IMR-90 (cell line): ENCODE measurements around the gene PRTFDC1. TPM values are rescaled to one million over a fixed set of nuclear protein-coding genes. Genes with fewer than 3 reads are reported as not detected.

Source experiments
- ATAC-seq: fragments of 200-7000 bp; cut with Tn5 transposase; 2 replicates; pipeline ENCODE4 v1.9.1; 2020; ENCODE audit warnings: low read depth, mild to moderate bottlenecking, moderate library complexity
- BruUV-seq: library from RNA; stranded (reverse); fragments of 400-500 nt; replicated peaks from 2 replicates; lab custom pipeline; 2021; lab: Mats Ljungman, UMichigan
- CTCF ChIA-PET: fragments of 300-600 bp; formaldehyde crosslinking; extraction: SDS; loops from one replicate; lab custom pipeline; 2021; ENCODE audit warnings: antibody characterized with exemption; lab: Yijun Ruan, JAX
- POLR2A ChIA-PET: fragments of 300-600 bp; sonication (Branson Sonifier 250); formaldehyde crosslinking; loops from one replicate; lab custom pipeline; 2022; ENCODE audit warnings: antibody characterized with exemption; ENCODE audit not compliant: unreplicated experiment; lab: Charles Lee
- DNase-seq: peaks from one replicate; pipeline ENCODE4 v3.0.0; 2013
- H2AFZ ChIP-seq: replicated peaks from 2 replicates; pipeline ENCODE3; 2013; ENCODE audit warnings: low read length, mild to moderate bottlenecking; ENCODE audit not compliant: poor library complexity
- H2AK5ac ChIP-seq: 2 replicates; pipeline ENCODE4 v1.6.1; 2013; ENCODE audit warnings: low read depth, low read length, inconsistent platforms
- H2AK9ac ChIP-seq: replicated peaks from 2 replicates; pipeline ENCODE3; 2013; ENCODE audit warnings: mild to moderate bottlenecking, low read depth, low read length, moderate library complexity; ENCODE audit not compliant: poor library complexity
- H2BK120ac ChIP-seq: 2 replicates; pipeline ENCODE4 v1.6.1; 2013; ENCODE audit warnings: low read depth, low read length, inconsistent platforms
- H2BK15ac ChIP-seq: 3 replicates; pipeline ENCODE4 v1.6.1; 2013; ENCODE audit warnings: low read depth, low read length, inconsistent platforms
- H2BK20ac ChIP-seq: 2 replicates; pipeline ENCODE4 v1.6.1; 2013; ENCODE audit warnings: low read depth, mild to moderate bottlenecking, inconsistent platforms, low read length, moderate library complexity
- H2BK5ac ChIP-seq: 2 replicates; pipeline ENCODE4 v1.6.1; 2013; ENCODE audit warnings: mild to moderate bottlenecking, low read depth, low read length, inconsistent platforms; ENCODE audit not compliant: poor library complexity, severe bottlenecking
- H3K14ac ChIP-seq: replicated peaks from 2 replicates; pipeline ENCODE4 v1.6.1; 2013; ENCODE audit warnings: low read depth, low read length, inconsistent platforms
- H3K18ac ChIP-seq: 2 replicates; pipeline ENCODE4 v1.6.1; 2013; ENCODE audit warnings: low read depth, low read length, control low read depth
- H3K23ac ChIP-seq: 2 replicates; pipeline ENCODE4 v1.6.1; 2013; ENCODE audit warnings: low read depth, low read length, inconsistent platforms
- H3K27ac ChIP-seq: 2 replicates; pipeline ENCODE4 v1.5.1; 2013; ENCODE audit warnings: mild to moderate bottlenecking, control low read depth, low read length; ENCODE audit not compliant: insufficient read depth
- H3K27me3 ChIP-seq: 2 replicates; pipeline ENCODE4 v1.6.1; 2013; ENCODE audit warnings: low read length; ENCODE audit not compliant: control insufficient read depth, insufficient read depth
- H3K36me3 ChIP-seq: 2 replicates; pipeline ENCODE4 v1.6.1; 2013; ENCODE audit warnings: low read length, mixed read lengths; ENCODE audit not compliant: control insufficient read depth, insufficient read depth
- H3K4ac ChIP-seq: 2 replicates; pipeline ENCODE4 v1.6.1; 2013; ENCODE audit warnings: low read depth, low read length, inconsistent platforms
- H3K4me1 ChIP-seq: 2 replicates; pipeline ENCODE4 v1.6.1; 2013; ENCODE audit warnings: low read length, mixed read lengths; ENCODE audit not compliant: control insufficient read depth, insufficient read depth
- H3K4me2 ChIP-seq: 2 replicates; pipeline ENCODE4 v1.6.1; 2013; ENCODE audit warnings: low read depth, mild to moderate bottlenecking, control low read depth, low read length, moderate library complexity
- H3K4me3 ChIP-seq: 2 replicates; pipeline ENCODE4 v1.5.1; 2013; ENCODE audit warnings: low read depth, mild to moderate bottlenecking, control low read depth, low read length, moderate library complexity; ENCODE audit not compliant: insufficient read depth
- H3K56ac ChIP-seq: 2 replicates; pipeline ENCODE4 v1.6.1; 2013; ENCODE audit warnings: low read length, inconsistent platforms; ENCODE audit not compliant: insufficient read depth; ENCODE audit errors: extremely low read depth
- H3K79me1 ChIP-seq, 2 experiments: 2 replicates each; pipeline ENCODE4 v1.6.1; 2013; ENCODE audit warnings: low read length in 2 of 2, inconsistent platforms in 1 of 2, low read depth in 1 of 2
- H3K9ac ChIP-seq: 2 replicates; pipeline ENCODE4 v1.6.1; 2013; ENCODE audit warnings: low read depth, low read length, control low read depth
- H3K9me1 ChIP-seq: 2 replicates; pipeline ENCODE4 v1.6.1; 2013; ENCODE audit warnings: low read length, inconsistent platforms; ENCODE audit not compliant: insufficient read depth
- H3K9me3 ChIP-seq: 2 replicates; pipeline ENCODE4 v1.6.1; 2013; ENCODE audit warnings: low read length; ENCODE audit not compliant: control insufficient read depth, insufficient read depth
- H4K20me1 ChIP-seq: 2 replicates; pipeline ENCODE4 v1.6.1; 2013; ENCODE audit warnings: low read length, inconsistent platforms; ENCODE audit not compliant: insufficient read depth
- H4K5ac ChIP-seq: 2 replicates; pipeline ENCODE4 v1.6.1; 2013; ENCODE audit warnings: mild to moderate bottlenecking, low read depth, low read length, control low read depth
- H4K8ac ChIP-seq, 2 experiments: 2 replicates each; pipeline ENCODE4 v1.6.1; 2013; ENCODE audit warnings: low read depth in 2 of 2, low read length in 2 of 2, control low read depth in 1 of 2, inconsistent platforms in 1 of 2
- H4K91ac ChIP-seq: 2 replicates; pipeline ENCODE4 v1.6.1; 2013; ENCODE audit warnings: low read depth, low read length, inconsistent platforms; ENCODE audit not compliant: insufficient read depth
- BHLHE40 ChIP-seq: fragments of 150-350 bp; IDR thresholded peaks from 2 replicates; pipeline ENCODE4 v1.6.1; 2016; ENCODE audit warnings: mild to moderate bottlenecking, low read depth, low read length
- CEBPB ChIP-seq: IDR thresholded peaks from 2 replicates; pipeline ENCODE4 v1.6.1; 2012; ENCODE audit warnings: low read depth, low read length, improper control_type of control experiment
- CHD1 ChIP-seq: IDR thresholded peaks from 2 replicates; pipeline ENCODE4 v1.6.1; 2012; ENCODE audit warnings: low read depth, low read length, improper control_type of control experiment
- FOS ChIP-seq: fragments of 150-350 bp; IDR thresholded peaks from 2 replicates; pipeline ENCODE4 v1.6.1; 2016; ENCODE audit warnings: low read depth, low read length
- MAFK ChIP-seq: IDR thresholded peaks from 2 replicates; pipeline ENCODE4 v1.6.1; 2012; ENCODE audit warnings: low read depth, low read length, improper control_type of control experiment
- MAZ ChIP-seq: IDR thresholded peaks from 2 replicates; pipeline ENCODE4 v1.6.1; 2012; ENCODE audit warnings: low read depth, mild to moderate bottlenecking, low read length, improper control_type of control experiment, moderate library complexity, borderline replicate concordance
- MXI1 ChIP-seq: IDR thresholded peaks from 2 replicates; pipeline ENCODE4 v1.6.1; 2012; ENCODE audit warnings: low read depth, mild to moderate bottlenecking, low read length, moderate library complexity, borderline replicate concordance
- NFE2L2 ChIP-seq: fragments of 150-350 bp; IDR thresholded peaks from 2 replicates; pipeline ENCODE4 v1.6.1; 2016; ENCODE audit warnings: low read depth, mild to moderate bottlenecking, low read length
- POLR2A ChIP-seq: IDR thresholded peaks from 2 replicates; pipeline ENCODE4 v1.6.1; 2012; ENCODE audit warnings: mild to moderate bottlenecking, low read depth, low read length
- RAD21 ChIP-seq: IDR thresholded peaks from 2 replicates; pipeline ENCODE4 v1.6.1; 2012; ENCODE audit warnings: low read length, improper control_type of control experiment
- RCOR1 ChIP-seq: IDR thresholded peaks from 2 replicates; pipeline ENCODE4 v1.6.1; 2012; ENCODE audit warnings: mild to moderate bottlenecking, low read length, improper control_type of control experiment; ENCODE audit not compliant: insufficient replicate concordance
- RFX5 ChIP-seq: IDR thresholded peaks from 2 replicates; pipeline ENCODE4 v1.8.0; 2012; ENCODE audit warnings: low read depth, mild to moderate bottlenecking, low read length, moderate library complexity
- SMC3 ChIP-seq: fragments of 150-350 bp; IDR thresholded peaks from 2 replicates; pipeline ENCODE4 v1.6.1; 2016; ENCODE audit warnings: low read depth, mild to moderate bottlenecking, antibody characterized with exemption, low read length, moderate library complexity
- WGBS, 2 experiments: methylation state at CpG; one replicate each; pipeline versions ENCODE4 v1.1.5 to v1.1.7; 2013; ENCODE audit warnings: missing lambda C conversion rate in 2 of 2; ENCODE audit not compliant: insufficient read length in 1 of 2; ENCODE audit errors: extremely low coverage in 2 of 2; 5-methylcytosine and 5-hydroxymethylcytosine counted together
- dilution Hi-C: fragments of 300-500 bp; cut with HindIII; formaldehyde crosslinking; loops from one replicate; pipeline ENCODE4 v1.14.3; 2018; ENCODE audit warnings: low sequenced_read_pairs; ENCODE audit not compliant: unreplicated experiment
- in situ Hi-C: fragments of 300-500 bp; cut with MboI; formaldehyde crosslinking; loops from 3 replicates; pipeline ENCODE4 v1.14.3; 2019; ENCODE audit warnings: low sequenced_read_pairs, inconsistent platforms, mixed read lengths
- intact Hi-C: fragments of 100-400 bp; cut with micrococcal nuclease; formaldehyde crosslinking; loops from 2 replicates; pipeline ENCODE4 v1.10.0; 2022
- polyA plus RNA-seq, 3 experiments: library from polyadenylated mRNA; depleted of rRNA; stranded (reverse); fragments of >200 nt; gene quantifications; 2 replicates each; pipeline ENCODE4 v1.2.3, GENCODE V29; 2012; ENCODE audit warnings: low replicate concordance in 1 of 3
- total RNA-seq: library from RNA; depleted of rRNA; stranded (reverse); fragments of >200 nt; gene quantifications from 2 replicates; pipeline ENCODE4 v1.2.3, GENCODE V29; 2012
- TF ChIP-seq, protein P1 (sequence below): fragments of 150-350 bp; IDR thresholded peaks from 2 replicates; pipeline ENCODE4 v1.6.1; 2016; ENCODE audit warnings: low read depth, mild to moderate bottlenecking, low read length, moderate library complexity, borderline replicate concordance
- TF ChIP-seq, protein P2 (sequence below): conservative IDR thresholded peaks from 2 replicates; pipeline ENCODE4 v1.5.1; 2012; ENCODE audit warnings: mild to moderate bottlenecking, low read depth, low read length, improper control_type of control experiment
- TF ChIP-seq, protein P3 (sequence below): fragments of 150-350 bp; IDR thresholded peaks from 2 replicates; pipeline ENCODE4 v1.6.1; 2017; ENCODE audit warnings: mild to moderate bottlenecking, antibody characterized with exemption, low read length, low read depth

Gene PRTFDC1
- total and polyA plus RNA-seq, 2 of the 4 experiments (the other 2 are of a cell fraction): 12.3 to 17.9 TPM

DNA sequence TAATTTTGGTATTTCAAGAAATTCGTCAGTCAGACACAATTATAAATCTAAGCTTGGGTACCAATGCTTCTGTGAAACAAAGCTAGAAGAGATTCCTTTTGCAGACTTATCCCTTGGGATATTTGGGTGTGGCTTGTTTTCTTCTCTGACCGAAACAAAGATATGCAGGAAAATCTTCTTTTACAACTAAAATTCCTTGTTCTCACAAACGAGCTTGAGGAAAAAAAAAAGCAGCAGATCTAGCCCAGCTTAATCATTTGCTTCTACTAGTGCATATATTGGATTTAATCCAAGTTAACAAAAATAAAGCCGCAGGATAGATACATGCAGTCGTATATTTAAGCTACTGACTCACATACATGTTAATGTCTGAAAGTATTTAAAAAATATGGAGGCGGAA, 104.2 kb downstream of the PRTFDC1 start:
- no peak overlapping the region for H3K18ac ChIP-seq
- no peak overlapping the region for H2AK5ac ChIP-seq
- H3K4me1 ChIP-seq: no peaks in the 10 kb centered on the region; the same call in 1 of the 2 replicates
- no CpG with 5 or more reads among the region's 6 CpGs for WGBS, 2 experiments
- H3K79me1 ChIP-seq: no peaks in the 10 kb centered on the region
- H2BK20ac ChIP-seq: no peak overlapping the region
- H3K4ac ChIP-seq: no peak overlapping the region
- in situ Hi-C loops (no loop called here), dilution Hi-C loops (no loop called here), intact Hi-C loops (no loop called here)
- H3K9me3 ChIP-seq: no peaks in the 10 kb centered on the region
- H4K91ac ChIP-seq: no peak overlapping the region
- BruUV-seq: no TSS peak
- H3K56ac ChIP-seq: no peak overlapping the region
- H3K9ac ChIP-seq: no peak overlapping the region
- H4K20me1 ChIP-seq: no peaks in the 10 kb centered on the region
- H2BK5ac ChIP-seq: no peak overlapping the region
- no peak overlapping the region for H4K8ac ChIP-seq
- no peaks in the 10 kb centered on the region for H3K27me3 ChIP-seq
- ATAC-seq: 0 out of 2 replicates have a peak, but pooled peaks have one; percentile 53
- H3K4me2 ChIP-seq: peak overlapping the region; percentile 8; the same call in 1 of the 2 replicates
- TF ChIP-seq MAFK (no peak), MAZ (no peak), SMC3 (no peak), FOS (no peak), RFX5 (no peak), CHD1 (no peak), MXI1 (no peak), NFE2L2 (no peak), CEBPB (no peak), BHLHE40 (no peak), POLR2A (no peak), RCOR1 (no peak), RAD21 (no peak)
- TF ChIP-seq, protein P1, sequence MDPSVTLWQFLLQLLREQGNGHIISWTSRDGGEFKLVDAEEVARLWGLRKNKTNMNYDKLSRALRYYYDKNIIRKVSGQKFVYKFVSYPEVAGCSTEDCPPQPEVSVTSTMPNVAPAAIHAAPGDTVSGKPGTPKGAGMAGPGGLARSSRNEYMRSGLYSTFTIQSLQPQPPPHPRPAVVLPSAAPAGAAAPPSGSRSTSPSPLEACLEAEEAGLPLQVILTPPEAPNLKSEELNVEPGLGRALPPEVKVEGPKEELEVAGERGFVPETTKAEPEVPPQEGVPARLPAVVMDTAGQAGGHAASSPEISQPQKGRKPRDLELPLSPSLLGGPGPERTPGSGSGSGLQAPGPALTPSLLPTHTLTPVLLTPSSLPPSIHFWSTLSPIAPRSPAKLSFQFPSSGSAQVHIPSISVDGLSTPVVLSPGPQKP: no peak
- TF ChIP-seq, protein P2, sequence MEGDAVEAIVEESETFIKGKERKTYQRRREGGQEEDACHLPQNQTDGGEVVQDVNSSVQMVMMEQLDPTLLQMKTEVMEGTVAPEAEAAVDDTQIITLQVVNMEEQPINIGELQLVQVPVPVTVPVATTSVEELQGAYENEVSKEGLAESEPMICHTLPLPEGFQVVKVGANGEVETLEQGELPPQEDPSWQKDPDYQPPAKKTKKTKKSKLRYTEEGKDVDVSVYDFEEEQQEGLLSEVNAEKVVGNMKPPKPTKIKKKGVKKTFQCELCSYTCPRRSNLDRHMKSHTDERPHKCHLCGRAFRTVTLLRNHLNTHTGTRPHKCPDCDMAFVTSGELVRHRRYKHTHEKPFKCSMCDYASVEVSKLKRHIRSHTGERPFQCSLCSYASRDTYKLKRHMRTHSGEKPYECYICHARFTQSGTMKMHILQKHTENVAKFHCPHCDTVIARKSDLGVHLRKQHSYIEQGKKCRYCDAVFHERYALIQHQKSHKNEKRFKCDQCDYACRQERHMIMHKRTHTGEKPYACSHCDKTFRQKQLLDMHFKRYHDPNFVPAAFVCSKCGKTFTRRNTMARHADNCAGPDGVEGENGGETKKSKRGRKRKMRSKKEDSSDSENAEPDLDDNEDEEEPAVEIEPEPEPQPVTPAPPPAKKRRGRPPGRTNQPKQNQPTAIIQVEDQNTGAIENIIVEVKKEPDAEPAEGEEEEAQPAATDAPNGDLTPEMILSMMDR: no peak
- TF ChIP-seq, protein P3, sequence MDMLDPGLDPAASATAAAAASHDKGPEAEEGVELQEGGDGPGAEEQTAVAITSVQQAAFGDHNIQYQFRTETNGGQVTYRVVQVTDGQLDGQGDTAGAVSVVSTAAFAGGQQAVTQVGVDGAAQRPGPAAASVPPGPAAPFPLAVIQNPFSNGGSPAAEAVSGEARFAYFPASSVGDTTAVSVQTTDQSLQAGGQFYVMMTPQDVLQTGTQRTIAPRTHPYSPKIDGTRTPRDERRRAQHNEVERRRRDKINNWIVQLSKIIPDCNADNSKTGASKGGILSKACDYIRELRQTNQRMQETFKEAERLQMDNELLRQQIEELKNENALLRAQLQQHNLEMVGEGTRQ: no peak
- H4K5ac ChIP-seq: no peak overlapping the region
- H3K14ac ChIP-seq: no peak overlapping the region
- no peaks in the 10 kb centered on the region for H3K9me1 ChIP-seq
- no peaks in the 10 kb centered on the region for H3K36me3 ChIP-seq
- H2AK9ac ChIP-seq: no peak overlapping the region
- no peak overlapping the region for H2BK15ac ChIP-seq
- no peak overlapping the region for H2AFZ ChIP-seq
- ChIA-PET CTCF (interaction anchor here (0.6 to 1.3 kb wide), 4 partner anchors 10 to 142 kb away, joined by 3 read pairs; no protein-coding TSS in a partner anchor), POLR2A (interaction anchor here (0.5 to 0.7 kb wide), 2 partner anchors 25 to 125 kb away, joined by 4 to 10 read pairs; no protein-coding TSS in a partner anchor)
- H2BK120ac ChIP-seq: no peak overlapping the region
- H3K4me3 ChIP-seq: no peak overlapping the region
- H3K23ac ChIP-seq: no peak overlapping the region
- no peak overlapping the region for H3K27ac ChIP-seq
- DNase-seq: peak; percentile 61
